HG03342 (cell line): Measurements from ENCODE around the gene CREB3L4.
"Not testable (repeated sequence)": the region's sequence is repeated elsewhere in the genome, so short reads cannot be mapped to it uniquely, and the experiment has no call there.

Experiments
- ATAC-seq: cut with Tn5 transposase; IDR thresholded peaks from one replicate; pipeline ENCODE4 v1.9.1; 2021; ENCODE audit warnings: mild to moderate bottlenecking, moderate library complexity; ENCODE audit not compliant: unreplicated experiment

CREB3L4 gene

DNA sequence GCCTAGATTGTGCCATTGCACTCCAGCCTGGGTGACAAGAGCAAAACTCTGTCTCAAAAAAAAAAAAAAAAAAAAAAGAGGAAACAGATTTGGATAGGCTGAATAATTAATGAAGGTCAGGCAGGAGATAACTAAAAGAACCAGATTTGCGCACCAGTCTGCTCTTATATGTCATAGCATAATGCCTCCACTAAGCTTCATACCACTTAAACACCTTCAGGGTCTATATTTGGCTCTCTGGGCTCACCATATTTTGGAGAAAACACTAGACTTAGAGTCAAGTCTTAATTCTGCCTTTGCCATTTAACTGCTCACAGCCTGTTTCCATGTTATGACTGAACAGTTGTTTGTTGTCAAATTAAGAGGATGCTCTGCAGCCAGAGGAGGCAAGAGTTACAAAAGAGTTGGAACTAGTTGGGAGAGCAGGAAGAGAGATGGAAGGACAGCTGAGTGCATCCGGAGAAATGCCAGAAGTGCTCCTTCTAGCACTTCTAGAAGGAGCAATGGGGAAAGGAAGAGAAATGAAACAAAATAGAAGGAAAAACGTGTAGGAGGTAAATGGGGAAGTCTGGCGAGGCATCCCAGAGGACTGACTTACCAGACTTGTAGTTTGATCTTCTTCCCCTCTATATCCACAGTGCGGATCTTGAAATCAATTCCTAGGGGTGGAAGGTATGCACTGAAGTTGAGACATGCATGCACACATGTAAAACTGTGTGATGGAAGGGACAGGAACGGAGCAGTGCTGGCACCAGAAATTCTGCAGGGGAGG lies 16.6 kb downstream of the CREB3L4 start:
- no peak for ATAC-seq

DNA sequence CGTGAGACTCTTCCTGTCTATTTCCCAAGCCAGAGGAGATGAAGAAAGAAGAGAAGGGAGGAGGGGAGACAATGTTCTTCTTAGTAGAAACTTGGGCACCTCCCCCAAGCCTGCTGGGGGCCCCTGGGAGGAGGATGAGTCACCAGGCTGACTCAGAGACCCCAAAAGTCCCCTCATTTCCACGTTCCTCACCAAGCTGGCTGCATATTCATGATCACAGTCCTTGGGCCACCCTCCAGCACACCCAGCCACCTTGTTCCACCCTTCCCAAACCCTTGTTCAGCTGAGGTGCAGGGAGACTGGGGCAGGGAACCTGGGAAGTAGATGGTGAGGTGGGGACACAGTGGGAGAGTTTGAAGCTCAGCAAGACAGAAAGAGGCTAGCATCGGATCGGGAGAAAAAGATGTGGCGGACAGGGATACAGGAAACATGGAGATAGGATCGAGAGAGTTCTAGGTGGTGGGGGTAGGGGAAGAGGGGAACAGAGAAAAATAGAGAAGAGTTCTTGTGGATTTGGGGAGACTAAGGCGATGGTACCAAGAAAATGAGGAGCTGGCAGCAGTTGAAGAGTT lies 17.7 kb downstream of the CREB3L4 start:
- ATAC-seq, result no peak

GRCh38 chr1:153985941-153986761 lies 18.4 kb downstream of the CREB3L4 start, which contains the start of gene RAB13:
RAB13 (minus strand) TSS chr1:153986339; CDS start chr1:153986236, 103 bp downstream.
- ATAC-seq, result no peak

- no peak for ATAC-seq
Measured at GRCh38 chr1:153987621-153988020, 19.9 kb downstream of the CREB3L4 start.

GRCh38 chr1:153990468-153991150 lies 22.9 kb downstream of the CREB3L4 start, which contains the start of gene RPS27:
RPS27 (plus strand) TSS chr1:153990762; CDS start chr1:153990797, 35 bp downstream.
- peak; percentile 73 for ATAC-seq

GRCh38 chr1:153991151-153991630 lies 23.5 kb downstream of the CREB3L4 start:
- no peak for ATAC-seq

DNA sequence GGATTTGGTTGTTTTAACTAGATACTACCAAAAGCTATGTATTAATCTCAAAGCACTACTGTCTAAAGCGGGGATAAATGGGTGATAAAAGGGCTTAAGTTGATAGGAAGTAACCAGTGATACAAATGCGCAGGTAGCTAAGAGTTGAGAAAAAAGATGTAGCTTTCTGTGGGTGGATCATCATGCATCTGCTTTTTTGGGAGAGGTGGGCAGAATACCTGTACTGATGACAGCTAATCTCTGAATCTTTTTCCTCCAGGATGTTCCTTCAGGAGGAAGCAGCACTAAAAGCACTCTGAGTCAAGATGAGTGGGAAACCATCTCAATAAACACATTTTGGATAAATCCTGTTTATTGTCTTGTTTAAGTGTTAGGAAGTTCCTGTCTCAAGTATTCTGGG lies 24.1 kb downstream of the CREB3L4 start:
- ATAC-seq, result no peak

- ATAC-seq, result no peak
Measured at GRCh38 chr1:153995202-153995601, 27.5 kb downstream of the CREB3L4 start.

DNA sequence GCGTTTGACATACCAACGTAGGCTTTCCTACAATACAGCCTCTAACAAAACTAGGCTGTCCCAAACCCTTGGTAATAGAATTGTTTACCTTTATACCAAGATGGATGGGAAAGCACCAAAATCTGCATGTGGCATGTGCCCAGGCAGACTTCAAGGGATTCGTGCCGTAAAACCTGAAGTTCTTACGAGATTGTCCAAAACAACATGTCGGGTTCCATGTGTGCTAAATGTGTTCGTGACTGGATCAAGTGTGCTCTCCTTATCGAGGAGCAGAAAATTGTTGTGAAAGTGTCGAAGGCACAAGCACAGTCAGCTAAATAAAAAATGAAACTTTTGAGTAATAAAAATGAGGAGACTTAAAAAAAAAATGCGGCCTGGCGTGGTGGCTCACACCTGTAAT lies 27.9 kb downstream of the CREB3L4 start:
- ATAC-seq, result no peak

GRCh38 chr1:153996882-153997281 lies 29.2 kb downstream of the CREB3L4 start:
- ATAC-seq, result not testable (repeated sequence)

GRCh38 chr1:154000420-154000819 lies 32.7 kb downstream of the CREB3L4 start:
- no peak for ATAC-seq

DNA sequence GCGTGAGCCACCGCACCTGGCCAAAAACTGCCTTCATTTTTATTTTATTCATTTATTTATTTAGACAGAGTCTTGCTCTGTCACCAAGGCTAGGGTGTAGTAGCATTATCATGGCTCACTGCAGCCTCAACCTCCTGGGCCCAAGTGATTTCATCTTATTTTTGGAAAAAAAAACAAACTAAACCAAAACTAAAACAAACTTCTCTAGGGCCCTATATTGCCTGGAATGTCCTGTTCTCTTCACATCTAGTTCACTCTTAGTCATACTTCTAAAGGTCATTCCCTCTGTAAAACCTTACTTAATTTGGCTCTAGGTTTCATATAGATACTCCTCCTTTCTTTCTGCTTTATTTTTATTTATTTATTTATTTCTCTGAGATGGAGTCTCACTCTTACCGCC lies 38.4 kb downstream of the CREB3L4 start:
- no peak for ATAC-seq

GRCh38 chr1:154012129-154012528 lies 44.4 kb downstream of the CREB3L4 start:
- no peak for ATAC-seq

DNA sequence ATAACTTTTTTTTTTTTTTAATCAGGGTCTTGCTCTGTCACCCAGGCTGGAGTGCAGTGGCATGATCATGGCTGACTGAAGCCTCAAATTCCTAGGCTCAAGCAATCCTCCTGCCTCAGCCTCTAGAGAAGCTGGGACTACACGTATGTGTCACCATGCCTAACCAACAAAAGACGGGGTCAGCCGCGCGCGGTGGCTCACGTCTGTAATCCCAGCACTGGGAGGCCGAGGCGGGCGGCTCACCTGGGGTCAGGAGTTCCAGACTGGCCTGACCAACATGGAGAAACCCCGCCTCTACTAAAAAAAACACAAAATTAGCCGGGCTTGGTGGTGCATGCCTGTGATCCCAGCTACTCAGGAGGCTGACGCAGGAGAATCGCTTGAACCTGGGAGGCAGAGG lies 44.8 kb downstream of the CREB3L4 start:
- not testable (repeated sequence) for ATAC-seq

DNA sequence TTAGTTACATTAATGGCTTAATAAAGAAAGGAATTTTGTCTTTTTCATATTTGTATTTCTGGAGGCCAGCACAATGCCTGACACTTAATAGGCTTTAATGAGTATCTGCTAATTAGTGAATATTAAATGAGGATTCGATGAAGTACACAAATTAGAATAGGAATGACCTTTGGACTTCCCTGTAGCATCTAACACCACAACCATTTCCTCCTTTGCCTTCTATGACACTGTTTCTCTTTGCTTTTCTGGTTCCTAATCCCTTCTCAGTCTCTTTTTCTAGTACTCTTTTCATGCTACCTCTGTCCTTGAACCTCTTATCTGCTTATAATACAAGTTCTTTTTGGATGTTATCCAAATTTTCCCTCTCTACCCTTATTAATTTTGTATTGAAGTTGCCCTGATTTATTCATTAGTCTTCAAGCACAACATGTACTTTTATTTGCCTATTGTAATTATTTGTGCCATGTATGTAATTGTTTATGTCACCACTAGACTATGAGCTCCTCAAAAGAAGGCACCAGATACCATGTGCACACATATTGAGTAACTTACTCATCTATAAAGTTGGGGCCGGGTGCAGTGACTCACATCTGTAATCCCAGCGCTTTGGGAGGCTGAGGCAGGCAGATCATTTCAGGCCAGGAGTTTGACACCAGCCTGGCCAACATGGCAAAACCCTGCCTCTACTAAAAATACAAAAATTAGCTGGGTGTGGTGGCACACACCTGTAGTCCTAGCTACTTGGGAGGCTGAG lies 46.6 kb downstream of the CREB3L4 start:
- no peak for ATAC-seq

DNA sequence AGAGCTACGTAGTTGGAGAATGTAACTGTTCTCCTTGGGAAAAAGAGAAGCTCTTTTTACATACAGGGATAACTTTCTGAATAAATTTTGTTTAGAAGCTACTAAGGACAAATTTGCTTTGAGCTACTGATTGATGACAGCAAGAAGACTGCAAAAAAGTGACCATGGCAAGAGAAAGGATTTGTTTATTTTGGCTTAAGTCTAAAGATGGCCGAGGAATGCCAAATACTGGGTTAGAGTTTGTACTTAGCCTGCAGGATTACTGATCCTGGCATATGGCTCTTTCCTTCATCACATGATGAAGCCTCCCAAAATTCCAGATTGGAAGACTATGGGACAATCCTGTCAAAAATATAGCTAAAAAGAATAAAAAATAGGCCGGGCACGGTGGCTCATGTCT lies 51.6 kb downstream of the CREB3L4 start:
- no peak for ATAC-seq

- ATAC-seq, result no peak
Measured at GRCh38 chr1:154019940-154020339, 52.2 kb downstream of the CREB3L4 start.
